CD4-positive, alpha-beta T cell treated with Interleukin-6 for 4 hours (primary cell): Measurements from ENCODE around the gene SELENOI.
A peak's percentile ranks its signal among the peaks of the same experiment; 100 is the strongest.
"Not testable (repeated sequence)": the region's sequence is repeated elsewhere in the genome, so short reads cannot be mapped to it uniquely, and the experiment has no call there.

Source experiments
- DNase-seq: peaks from one replicate; pipeline ENCODE4 v3.0.0-alpha.2; 2020; ENCODE audit warnings: mixed read lengths

The SELENOI gene

DNA sequence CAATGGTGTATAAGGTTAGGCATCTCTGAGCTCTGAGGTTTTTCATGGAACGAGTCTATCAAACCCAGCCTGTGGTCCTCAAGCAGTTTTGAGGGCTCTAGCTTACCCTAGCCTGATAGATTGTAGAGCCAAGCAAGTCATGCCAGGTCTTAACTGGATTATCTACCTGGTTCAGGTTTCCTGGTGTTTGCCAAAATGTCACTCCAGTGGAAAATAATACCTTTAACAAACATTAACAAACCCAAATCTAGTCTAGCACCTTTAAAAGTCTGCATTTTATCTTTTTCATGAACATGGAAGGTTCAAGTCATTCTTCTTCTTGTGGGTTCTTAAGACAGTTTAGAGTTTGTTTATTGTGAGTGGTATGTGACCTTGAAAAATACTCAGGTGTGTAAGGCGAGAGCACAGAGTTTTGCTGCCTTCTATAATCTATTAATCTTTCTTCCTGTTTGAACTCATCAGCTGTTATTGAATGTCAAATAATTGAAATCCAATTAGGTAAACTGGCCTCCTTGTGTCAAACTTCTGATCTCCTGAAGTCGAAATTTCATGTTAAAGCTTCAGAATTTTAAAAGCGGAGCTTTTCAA lies 14.0 kb downstream of the SELENOI start:
- no peak for DNase-seq

DNA sequence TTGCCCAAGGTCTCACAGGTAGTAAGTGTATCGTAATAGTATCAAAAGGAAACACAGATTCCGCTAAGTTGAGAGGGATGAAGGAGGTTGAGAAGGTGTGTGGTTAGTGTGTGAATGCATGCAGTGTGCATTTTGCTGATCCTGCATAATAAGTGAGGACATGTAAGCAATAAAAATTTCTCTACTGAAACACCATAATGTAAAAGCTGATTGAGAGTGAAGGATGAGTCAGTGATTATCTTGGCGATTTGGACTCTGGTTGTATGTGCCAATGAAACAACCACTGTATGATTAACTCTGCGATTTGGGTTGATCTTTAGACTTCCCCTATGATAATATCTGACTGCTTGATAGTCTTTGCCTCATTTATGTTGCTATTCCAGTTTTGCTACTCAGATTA lies 17.4 kb downstream of the SELENOI start:
- DNase-seq = no peak

DNA sequence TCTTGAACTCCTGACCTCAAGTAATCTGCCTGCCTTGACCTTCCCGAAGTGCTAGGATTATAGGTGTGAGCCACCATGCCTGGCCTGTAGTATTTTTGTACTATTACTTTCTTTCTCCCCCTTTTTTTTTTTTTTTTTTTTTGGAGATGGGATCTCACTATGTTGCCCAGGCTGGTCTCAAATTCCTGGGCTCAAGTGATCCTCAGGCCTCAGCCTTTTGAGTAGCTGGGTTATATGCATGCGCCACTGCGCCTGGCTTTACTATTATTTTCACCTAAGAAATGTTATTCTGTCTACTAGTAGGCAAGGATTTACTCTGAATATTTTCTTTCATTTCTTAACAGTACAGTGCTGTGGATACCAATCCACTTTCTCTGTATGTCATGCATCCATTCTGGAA lies 18.0 kb downstream of the SELENOI start:
- DNase-seq = no peak

DNA sequence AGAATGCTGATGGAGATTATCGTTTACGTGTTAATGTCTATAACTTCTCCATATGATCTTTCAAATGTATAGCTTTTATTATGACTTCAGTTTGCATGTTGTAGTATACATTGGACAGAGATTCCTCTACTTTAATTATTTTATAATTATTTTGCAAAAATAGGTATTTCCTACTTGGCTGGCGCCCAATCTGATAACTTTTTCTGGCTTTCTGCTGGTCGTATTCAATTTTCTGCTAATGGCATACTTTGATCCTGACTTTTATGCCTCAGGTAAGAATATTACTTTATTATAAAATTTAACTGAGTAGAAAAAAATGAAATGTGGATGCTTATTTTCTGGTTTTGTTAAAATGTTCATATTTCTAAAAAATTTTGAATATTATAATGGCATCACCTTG lies 18.7 kb downstream of the SELENOI start:
- no peak for DNase-seq

DNA sequence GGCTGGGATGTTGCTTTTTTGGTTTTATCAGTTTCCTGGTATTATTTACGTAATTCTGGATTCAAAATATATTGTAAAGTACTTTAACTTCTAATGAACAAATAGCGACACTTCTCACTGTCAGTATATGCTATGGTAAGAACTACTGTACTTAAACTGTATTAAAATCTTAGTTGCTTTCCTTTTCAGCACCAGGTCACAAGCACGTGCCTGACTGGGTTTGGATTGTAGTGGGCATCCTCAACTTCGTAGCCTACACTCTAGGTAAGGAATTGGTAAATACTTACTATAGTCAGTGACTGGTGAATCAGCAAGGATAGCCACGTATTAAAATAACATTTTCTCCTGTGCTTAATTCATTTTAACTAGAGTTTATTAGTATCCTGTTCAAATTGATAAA lies 21.0 kb downstream of the SELENOI start:
- no peak for DNase-seq

- not testable (repeated sequence) for DNase-seq
Observed at GRCh38 chr2:26369664-26370063, 23.7 kb downstream of the SELENOI start.

- not testable (repeated sequence) for DNase-seq
Observed at GRCh38 chr2:26370909-26371308, 25.0 kb downstream of the SELENOI start.

GRCh38 chr2:26376799-26377198 lies 30.9 kb downstream of the SELENOI start:
- no peak for DNase-seq

DNA sequence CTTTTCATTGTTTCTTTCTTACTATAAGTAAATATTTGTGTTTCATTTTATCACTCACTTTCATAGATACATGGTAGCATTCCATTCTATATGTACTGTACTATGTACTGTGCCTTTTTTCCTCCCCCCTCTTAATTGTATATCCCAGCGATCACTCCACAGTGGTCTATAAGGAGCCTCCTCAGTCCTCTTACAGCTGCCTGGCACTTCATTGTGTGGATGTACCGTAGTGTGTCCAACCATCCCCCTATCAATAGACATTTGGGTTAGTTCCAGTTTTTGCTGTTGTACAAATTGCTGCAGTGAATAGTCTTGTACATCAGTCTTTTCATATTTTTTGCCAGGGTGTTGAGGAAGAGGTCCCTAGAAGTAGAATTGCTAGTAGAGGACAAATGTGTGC lies 34.3 kb downstream of the SELENOI start:
- no peak for DNase-seq

DNA sequence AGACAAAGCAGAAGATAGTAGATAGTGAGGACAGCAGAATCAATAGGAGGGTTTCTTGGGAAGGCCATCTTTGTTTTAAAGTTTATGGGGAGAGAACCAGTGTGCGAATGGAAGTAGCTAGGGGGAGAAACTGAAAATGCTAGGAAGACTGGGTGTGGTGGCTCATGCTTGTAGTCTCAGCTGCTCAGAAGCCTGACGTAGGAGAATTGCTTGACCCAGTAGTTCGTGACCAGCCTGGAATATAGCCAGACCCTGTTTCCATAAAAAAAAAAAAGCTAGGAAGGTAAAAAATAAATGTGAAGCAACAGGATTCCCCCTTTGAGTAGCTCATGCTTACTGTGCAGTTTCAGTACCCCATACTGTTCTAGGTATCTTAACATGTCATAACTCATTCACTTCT lies 36.6 kb downstream of the SELENOI start:
- no peak for DNase-seq

DNA sequence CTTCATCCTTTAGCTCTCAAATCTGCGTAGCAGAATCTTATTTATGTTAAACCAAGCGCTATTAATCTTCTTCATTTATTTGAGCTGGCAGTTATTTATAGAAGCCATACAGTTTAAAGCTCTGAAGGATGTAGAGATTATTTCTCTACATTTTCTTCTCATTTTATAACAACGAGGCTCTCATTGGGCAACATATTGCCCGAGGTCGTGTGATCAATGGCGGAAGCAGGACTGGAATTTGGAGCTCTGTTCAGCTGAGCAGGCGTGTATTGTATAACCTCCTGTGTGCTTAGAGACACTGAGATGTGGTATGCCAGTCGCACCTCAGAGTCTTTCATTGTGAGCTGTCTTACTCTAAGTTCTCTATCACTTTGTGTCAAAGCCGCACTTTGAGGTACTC lies 38.2 kb downstream of the SELENOI start:
- DNase-seq = no peak

DNA sequence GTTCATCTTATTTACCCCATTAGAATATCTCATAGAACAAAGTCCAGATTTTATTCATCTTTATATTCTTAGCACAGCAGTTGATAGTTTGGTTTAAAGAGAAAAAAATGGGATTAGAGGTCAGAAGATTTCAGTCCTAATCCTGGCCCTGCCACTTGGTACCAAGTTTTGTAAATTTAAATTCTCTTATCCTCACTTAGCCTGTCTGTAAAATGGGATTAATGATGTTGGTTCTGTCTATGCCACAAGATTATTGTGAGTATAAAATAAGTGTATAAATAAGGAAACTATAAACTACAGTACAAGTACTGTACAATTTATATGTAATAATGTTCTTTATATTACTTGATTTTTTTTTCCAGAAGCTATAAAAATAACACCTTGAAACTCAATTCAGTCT lies 38.7 kb downstream of the SELENOI start:
- DNase-seq = no peak

DNA sequence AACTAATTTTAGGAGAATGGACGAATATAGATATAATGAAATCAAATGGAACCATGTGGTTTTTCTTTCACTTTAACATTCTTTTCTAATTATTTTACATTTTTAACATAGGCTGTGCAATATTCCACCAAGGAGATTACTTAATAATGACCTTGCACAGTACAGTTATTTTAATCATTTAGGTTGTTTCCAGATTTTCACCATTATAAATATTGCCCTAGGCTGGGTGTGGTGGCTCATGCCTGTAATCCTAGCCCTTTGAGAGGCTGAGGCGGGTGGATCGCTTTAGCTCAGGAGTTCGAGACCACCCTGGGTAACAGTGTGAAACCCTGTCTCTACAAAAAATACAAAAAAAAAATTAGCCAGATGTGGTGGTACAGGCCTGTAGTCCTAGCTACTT lies 41.2 kb downstream of the SELENOI start:
- DNase-seq = no peak

DNA sequence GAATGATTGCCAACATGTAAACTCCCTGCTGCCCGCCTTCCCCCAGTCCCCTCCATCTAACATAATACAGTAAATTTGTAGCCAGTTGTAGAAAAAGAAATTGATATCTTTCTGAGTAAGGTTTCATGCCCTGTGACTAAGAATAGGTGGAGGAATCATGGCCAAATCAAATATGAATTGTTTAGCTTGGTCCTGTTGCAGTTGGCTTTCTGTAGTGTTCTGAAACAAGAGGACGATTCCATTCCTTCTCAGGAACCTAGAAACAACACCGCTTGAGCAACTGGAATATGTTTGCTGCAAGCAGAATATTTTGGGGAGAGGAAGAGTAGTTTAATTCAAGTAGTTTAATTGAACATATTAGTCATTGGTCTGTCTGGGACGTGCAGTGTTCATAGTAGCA lies 48.8 kb downstream of the SELENOI start:
- DNase-seq = no peak

GRCh38 chr2:26395394-26395793 lies 49.5 kb downstream of the SELENOI start:
- no peak for DNase-seq

GRCh38 chr2:26396734-26397298 lies 50.9 kb downstream of the SELENOI start:
- DNase-seq = peak; percentile 7

GRCh38 chr2:26399771-26400376 lies 53.9 kb downstream of the SELENOI start:
- DNase-seq = no peak

GRCh38 chr2:26400723-26401122 lies 54.8 kb downstream of the SELENOI start:
- no peak for DNase-seq

DNA sequence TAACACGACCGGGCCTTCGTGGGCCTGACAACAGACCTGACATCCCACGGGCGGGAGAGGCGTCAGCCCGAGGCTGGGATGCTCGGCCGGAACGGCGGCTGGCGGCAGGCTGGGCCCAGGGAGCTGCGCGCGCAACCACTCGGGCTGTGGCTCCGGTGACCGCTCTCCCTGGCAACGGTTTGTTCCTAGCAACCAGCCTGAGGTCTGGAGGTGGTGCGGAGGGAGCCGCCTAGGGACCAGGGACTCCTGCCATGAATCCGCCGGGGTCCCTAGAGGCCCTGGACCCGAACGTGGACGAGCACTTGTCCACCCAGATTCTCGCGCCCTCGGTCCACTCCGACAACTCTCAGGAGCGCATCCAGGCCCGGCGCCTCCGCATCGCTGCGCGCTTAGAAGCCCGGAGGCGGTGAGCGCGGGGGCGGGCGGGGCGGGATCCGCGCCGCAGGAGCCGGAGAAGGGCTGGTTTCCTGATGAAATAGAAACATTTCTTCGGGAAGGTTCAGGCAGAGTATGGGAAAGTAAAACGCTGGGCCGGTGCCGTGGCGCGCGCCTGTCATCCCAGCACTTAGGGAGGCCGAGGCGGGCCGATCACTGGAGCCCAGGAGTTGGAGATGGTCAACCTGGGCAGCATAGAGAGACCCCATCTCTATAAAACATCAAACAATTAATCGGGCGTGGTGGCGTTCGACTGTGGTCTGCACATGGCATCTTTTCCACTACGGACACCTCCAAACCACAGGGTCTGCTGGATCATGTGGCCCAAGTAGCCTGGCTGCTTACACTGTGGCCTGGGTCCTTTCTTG lies 56.0 kb downstream of the SELENOI start, which contains the start of gene DRC1:
TSS of gene DRC1 (plus strand) at position 182 of the 803 bp plus-strand sequence. CDS start at position 252, 70 bp downstream.
- DNase-seq = peak; percentile 9

GRCh38 chr2:26407526-26407925 lies 61.6 kb downstream of the SELENOI start:
- DNase-seq = no peak

GRCh38 chr2:26409785-26410184 lies 63.8 kb downstream of the SELENOI start:
- no peak for DNase-seq

GRCh38 chr2:26410764-26411243 lies 64.9 kb downstream of the SELENOI start:
- DNase-seq = no peak

DNA sequence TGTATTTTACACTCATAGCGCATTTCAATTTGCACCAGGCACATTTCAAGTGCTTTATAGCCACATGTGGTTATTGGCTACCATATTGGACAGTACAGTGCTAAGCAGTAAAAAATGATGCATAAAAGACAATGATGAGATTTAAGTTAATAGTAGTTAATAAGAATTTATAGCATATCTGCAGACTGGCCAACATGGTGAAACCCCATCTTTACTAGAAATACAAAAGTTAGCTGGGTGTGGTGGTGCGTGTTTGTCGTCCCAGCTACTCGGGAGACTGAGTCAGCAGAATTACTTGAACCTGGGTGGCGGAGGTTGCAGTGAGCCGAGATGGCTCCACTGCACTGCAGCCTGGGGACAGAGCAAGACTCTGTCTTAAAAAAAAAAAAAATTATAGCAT lies 65.5 kb downstream of the SELENOI start:
- no peak for DNase-seq
